Stimulated activated naive B cell treated with anti-CD40 and anti-IgM and Interleukin-4, amounts not matched to agents 10 μg/mL and 1 μg/mL and 100 μg/mL, for 72 hours (primary cell): ENCODE results near the gene FOXP1.

Source experiments
- ATAC-seq, 2 donors: fragments of 150-1000 bp; cut with Tn5 transposase; replicated peaks; 2 replicates each; pipeline ENCODE4 v1.10.0; 2021; ENCODE audit warnings: moderate library complexity in 1 of 2
- DNase-seq: peaks from one replicate; pipeline ENCODE4 v3.0.0; 2021
- H3K27ac Mint-ChIP-seq: one replicate; pipeline ENCODE4 v1.8.0; 2022; ENCODE audit warnings: mild to moderate bottlenecking, mixed read lengths
- H3K27me3 Mint-ChIP-seq, 2 donors: one replicate each; pipeline ENCODE4 v1.8.0; 2022; ENCODE audit warnings: mixed read lengths in 2 of 2
- H3K36me3 Mint-ChIP-seq, 2 donors: one replicate each; pipeline ENCODE4 v1.8.0; 2022; ENCODE audit warnings: mixed read lengths in 2 of 2, mild to moderate bottlenecking in 1 of 2
- H3K4me1 Mint-ChIP-seq, 2 donors: one replicate each; pipeline ENCODE4 v1.8.0; 2022; ENCODE audit warnings: mixed read lengths in 2 of 2, mild to moderate bottlenecking in 1 of 2
- H3K4me3 Mint-ChIP-seq, 2 donors: one replicate each; pipeline ENCODE4 v1.8.0; 2022; ENCODE audit warnings: mild to moderate bottlenecking in 2 of 2, mixed read lengths in 2 of 2, moderate library complexity in 1 of 2
- H3K9me3 Mint-ChIP-seq, 2 donors: one replicate each; pipeline ENCODE4 v1.8.0; 2022; ENCODE audit warnings: mixed read lengths in 2 of 2, mild to moderate bottlenecking in 1 of 2

The FOXP1 gene

DNA sequence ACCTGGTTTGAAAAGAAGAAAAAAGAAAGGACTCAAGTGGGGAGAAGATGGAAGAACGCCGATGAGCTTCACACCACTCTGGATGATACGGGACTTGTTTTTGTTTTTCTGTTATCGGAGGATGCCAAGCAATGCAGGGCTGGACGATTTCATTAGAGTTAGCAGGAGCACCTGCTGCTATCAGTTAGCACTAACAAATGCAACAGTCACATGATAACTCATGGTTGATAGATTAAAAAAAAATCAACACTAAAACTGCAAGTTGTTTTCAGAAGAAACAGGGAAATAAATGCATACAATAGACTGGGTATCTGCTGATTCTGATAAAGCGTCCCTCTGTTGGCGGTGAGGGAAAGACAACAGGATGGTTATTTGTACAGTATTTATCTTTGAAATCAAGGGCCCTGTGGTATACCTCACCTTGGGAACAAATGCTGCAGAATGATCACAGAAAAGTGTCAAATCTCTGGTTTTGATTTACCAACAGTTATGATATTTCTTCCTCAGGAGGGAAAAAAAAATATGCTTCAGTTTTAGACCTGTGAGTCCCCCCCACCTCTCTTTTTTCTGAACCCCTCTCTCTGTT, 575.1 kb downstream of the FOXP1 start:
- H3K4me1 Mint-ChIP-seq: peaks cover 29 to 69% of the 10 kb centered on the region in 2 donors
- H3K9me3 Mint-ChIP-seq: no peaks in the 10 kb centered on the region
- no peak for DNase-seq
- H3K27me3 Mint-ChIP-seq: no peaks in the 10 kb centered on the region
- H3K36me3 Mint-ChIP-seq: peaks cover 21 to 25% of the 10 kb centered on the region in 2 donors
- peak overlapping the region; percentile 25 to 56 for H3K4me3 Mint-ChIP-seq
- ATAC-seq: no peak
- peak overlapping the region; percentile 83 for H3K27ac Mint-ChIP-seq

DNA sequence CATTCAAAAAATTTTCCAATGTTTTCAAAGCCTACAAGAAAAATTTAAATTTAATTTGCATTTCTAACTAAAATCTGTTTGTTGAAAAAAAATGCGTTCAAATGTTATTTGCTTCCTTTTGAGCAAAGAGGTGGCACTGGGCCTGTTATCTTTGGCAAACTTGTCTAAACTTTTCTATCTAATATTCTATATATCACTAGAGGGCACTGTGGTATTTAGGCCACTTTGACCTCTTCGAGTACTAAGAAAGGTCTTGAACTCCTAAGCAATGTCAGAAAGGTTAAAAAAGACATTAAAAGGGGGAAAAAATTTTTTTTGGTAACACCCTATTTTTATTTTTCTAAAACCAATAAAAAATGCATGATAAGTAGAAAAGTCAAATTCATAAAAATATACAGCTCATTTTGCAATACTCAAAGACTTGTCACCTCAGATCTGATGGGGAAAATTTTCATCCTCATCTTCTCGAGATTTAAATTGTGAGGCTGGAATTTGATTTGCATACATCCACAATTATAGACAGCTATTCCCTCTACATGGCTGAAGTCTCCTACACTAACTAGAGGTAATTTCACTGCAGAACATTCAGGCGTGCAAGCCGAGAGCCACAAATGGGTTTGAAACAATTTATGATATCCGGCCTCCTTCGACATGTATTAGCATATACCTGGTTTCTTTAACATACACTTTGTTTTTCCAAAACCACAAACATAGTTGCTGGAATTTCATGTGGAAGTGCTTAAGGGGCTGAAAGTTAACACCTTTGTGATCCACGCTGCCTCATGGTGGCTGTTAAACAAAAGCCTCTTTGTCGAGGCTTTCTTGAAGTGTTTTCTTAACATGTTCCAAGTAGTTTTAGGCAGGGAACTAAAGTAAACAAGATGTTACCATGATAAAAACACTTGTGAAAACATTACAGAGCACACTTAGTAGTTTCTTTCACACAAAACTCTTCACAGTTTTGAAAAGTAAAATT, 576.4 kb downstream of the FOXP1 start:
- H3K4me1 Mint-ChIP-seq: peaks cover 30 to 73% of the 10 kb centered on the region in 2 donors
- peak overlapping the region; percentile 39 for H3K27ac Mint-ChIP-seq
- no peak overlapping the region for H3K4me3 Mint-ChIP-seq
- no peaks in the 10 kb centered on the region for H3K9me3 Mint-ChIP-seq
- no peak for ATAC-seq
- no peak for DNase-seq
- no peaks in the 10 kb centered on the region for H3K27me3 Mint-ChIP-seq
- peaks cover 14 to 27% of the 10 kb centered on the region in 2 donors for H3K36me3 Mint-ChIP-seq

DNA sequence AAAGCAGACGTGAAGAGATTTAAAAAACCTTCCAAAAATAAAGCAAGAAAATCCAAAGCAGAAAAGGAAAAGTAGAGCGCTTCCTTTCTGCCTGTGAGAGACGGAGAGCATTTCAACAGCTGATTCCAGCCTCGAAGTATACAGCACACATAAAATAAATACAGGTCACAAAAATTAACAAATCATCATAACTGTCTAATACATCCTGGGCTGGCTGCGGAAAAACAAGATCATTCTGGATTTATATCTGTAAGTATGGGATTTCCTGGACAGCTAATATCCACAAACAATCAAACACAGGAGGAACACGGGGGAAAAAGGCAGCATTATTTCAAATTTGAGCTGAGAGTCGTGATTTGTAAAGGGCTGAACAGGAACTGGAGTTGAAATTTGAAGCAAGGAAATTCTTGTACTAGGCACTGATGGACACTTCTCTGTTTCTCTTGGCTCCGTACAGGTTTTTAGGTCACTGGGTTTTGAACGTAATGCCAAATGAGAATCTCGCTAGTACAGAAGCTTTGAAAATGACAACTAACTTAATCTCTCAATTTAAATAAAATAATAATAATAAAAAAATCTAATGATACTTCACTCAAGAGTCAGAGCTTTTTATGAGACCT, 577.7 kb downstream of the FOXP1 start:
- Mint-ChIP-seq H3K27me3 (no peaks in the 10 kb centered on the region), H3K36me3 (peaks cover 14 to 31% of the 10 kb centered on the region in 2 donors), H3K27ac (peak overlapping the region; percentile 49), H3K4me3 (no peak overlapping the region), H3K4me1 (peaks cover 32 to 73% of the 10 kb centered on the region in 2 donors), H3K9me3 (no peaks in the 10 kb centered on the region)
- DNase-seq (no peak), ATAC-seq (no peak)

DNA sequence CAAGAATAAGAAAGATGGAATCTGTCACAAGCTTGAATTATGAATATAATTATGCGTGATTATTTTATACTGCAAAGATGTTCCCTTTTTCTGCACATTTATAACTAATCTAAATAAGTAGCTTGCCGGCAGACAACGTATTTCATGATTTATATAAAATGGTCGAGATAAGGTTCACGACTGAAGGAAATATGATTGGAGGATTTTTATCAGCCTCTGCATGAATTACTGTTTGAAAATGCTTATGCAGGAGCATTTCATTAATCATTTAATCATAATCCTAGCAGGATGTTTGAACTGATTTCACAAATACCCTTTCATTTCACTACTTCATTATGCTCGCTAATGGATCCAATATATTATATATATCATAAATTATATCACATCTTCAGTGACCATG, 580.0 kb downstream of the FOXP1 start:
- H3K27ac Mint-ChIP-seq: no peak overlapping the region
- no peak overlapping the region for H3K4me3 Mint-ChIP-seq
- no peaks in the 10 kb centered on the region for H3K9me3 Mint-ChIP-seq
- no peak for ATAC-seq
- no peak for DNase-seq
- peaks cover 31 to 57% of the 10 kb centered on the region in 2 donors for H3K4me1 Mint-ChIP-seq
- H3K27me3 Mint-ChIP-seq: no peaks in the 10 kb centered on the region
- H3K36me3 Mint-ChIP-seq: peaks cover 17 to 37% of the 10 kb centered on the region in 2 donors

- ATAC-seq (no peak), DNase-seq (no peak)
- H3K4me3 Mint-ChIP-seq: no peak overlapping the region
- peak overlapping the region; percentile 56 for H3K27ac Mint-ChIP-seq
- peaks cover 11 to 40% of the 10 kb centered on the region in 2 donors for H3K36me3 Mint-ChIP-seq
- H3K4me1 Mint-ChIP-seq: peaks cover 25 to 45% of the 10 kb centered on the region in 2 donors
- H3K27me3 Mint-ChIP-seq: no peaks in the 10 kb centered on the region
- no peaks in the 10 kb centered on the region for H3K9me3 Mint-ChIP-seq
Measured at GRCh38 chr3:71002298-71002697, 581.2 kb downstream of the FOXP1 start.

GRCh38 chr3:71001303-71001830, 582.2 kb downstream of the FOXP1 start:
- H3K27ac Mint-ChIP-seq: peak overlapping the region; percentile 25
- H3K9me3 Mint-ChIP-seq: no peaks in the 10 kb centered on the region
- no peak for DNase-seq
- ATAC-seq: no peak
- H3K27me3 Mint-ChIP-seq: no peaks in the 10 kb centered on the region
- H3K4me1 Mint-ChIP-seq: peaks cover 21 to 38% of the 10 kb centered on the region in 2 donors
- H3K4me3 Mint-ChIP-seq: no peak overlapping the region
- H3K36me3 Mint-ChIP-seq: peaks cover 19 to 46% of the 10 kb centered on the region in 2 donors

DNA sequence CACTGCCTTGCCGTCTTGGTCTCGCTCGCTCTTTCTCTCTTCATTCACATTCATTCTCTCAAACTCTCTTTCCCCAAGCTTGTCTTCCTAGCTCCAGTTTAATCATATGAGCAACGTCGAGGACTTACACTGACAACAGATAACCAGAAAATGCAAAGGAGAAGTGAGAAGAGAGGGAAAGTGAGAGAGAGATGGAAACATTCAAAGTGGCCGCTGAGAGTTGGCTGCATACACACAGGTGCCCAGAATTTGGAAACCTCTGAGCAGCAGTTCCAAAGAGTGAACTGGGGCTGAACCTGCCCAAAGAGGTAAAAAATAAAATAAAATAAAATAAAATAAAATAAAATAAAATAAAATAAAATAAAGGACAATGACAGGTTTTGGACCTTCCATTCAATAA, 583.0 kb downstream of the FOXP1 start:
- ATAC-seq: peak; percentile 74 to 80
- Mint-ChIP-seq H3K4me1 (peaks cover 17 to 34% of the 10 kb centered on the region in 2 donors), H3K27ac (no peak overlapping the region), H3K4me3 (no peak overlapping the region), H3K9me3 (no peaks in the 10 kb centered on the region), H3K27me3 (no peaks in the 10 kb centered on the region), H3K36me3 (peaks cover 16 to 43% of the 10 kb centered on the region in 2 donors)
- no peak for DNase-seq

- H3K27me3 Mint-ChIP-seq: no peaks in the 10 kb centered on the region
- H3K4me1 Mint-ChIP-seq: peaks cover 16 to 32% of the 10 kb centered on the region in 2 donors
- no peak overlapping the region for H3K4me3 Mint-ChIP-seq
- DNase-seq (no peak), ATAC-seq (no peak)
- H3K27ac Mint-ChIP-seq: no peak overlapping the region
- no peaks in the 10 kb centered on the region for H3K9me3 Mint-ChIP-seq
- H3K36me3 Mint-ChIP-seq: peaks cover 15 to 46% of the 10 kb centered on the region in 2 donors
Measured at GRCh38 chr3:70999730-71000129, 583.8 kb downstream of the FOXP1 start.

- Mint-ChIP-seq H3K27ac (peak overlapping the region; percentile 69), H3K9me3 (no peaks in the 10 kb centered on the region), H3K4me1 (peaks cover 11 to 24% of the 10 kb centered on the region in 2 donors), H3K27me3 (no peaks in the 10 kb centered on the region), H3K4me3 (no peak overlapping the region), H3K36me3 (peaks cover 36 to 63% of the 10 kb centered on the region in 2 donors)
- no peak for ATAC-seq
- DNase-seq: no peak
Measured at GRCh38 chr3:70996082-70996481, 587.4 kb downstream of the FOXP1 start.

GRCh38 chr3:70994644-70995043, 588.9 kb downstream of the FOXP1 start:
- H3K27ac Mint-ChIP-seq: no peak overlapping the region
- DNase-seq (no peak), ATAC-seq (no peak)
- H3K27me3 Mint-ChIP-seq: no peaks in the 10 kb centered on the region
- H3K4me1 Mint-ChIP-seq: peaks cover 13 to 28% of the 10 kb centered on the region in 2 donors
- H3K4me3 Mint-ChIP-seq: no peak overlapping the region
- peaks cover 41 to 67% of the 10 kb centered on the region in 2 donors for H3K36me3 Mint-ChIP-seq
- H3K9me3 Mint-ChIP-seq: peaks cover 0 to 1% of the 10 kb centered on the region in 2 donors

DNA sequence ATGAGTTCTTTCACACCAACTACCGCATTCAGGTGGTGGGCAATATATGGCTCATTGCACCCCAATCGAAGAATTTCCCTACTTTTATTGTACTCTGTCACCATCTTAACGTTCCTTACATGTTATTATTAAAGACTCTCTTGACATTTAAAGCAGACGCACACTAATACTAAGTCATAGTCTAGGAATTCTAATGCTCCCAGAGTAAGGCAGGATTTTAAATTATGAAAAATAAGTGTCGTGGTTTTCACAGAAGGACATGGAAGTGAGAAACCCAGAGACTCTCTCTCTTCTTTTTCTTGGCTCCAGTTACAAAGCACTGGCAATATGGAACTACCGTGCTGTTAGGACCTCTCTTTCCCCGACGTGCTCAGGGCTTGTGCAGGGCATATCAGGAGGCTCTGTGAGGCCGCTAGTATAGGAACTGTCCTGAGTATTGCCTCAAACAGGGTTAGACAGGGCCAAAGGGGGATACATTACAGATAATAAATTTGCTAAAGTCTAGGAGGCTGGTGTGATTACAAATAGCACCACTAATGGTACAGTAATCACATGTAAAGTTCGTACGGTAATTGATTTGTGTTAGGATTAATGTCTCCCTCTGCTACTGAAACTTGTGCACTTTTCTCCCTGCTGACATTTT, 590.8 kb downstream of the FOXP1 start:
- Mint-ChIP-seq H3K9me3 (peaks cover 0 to 1% of the 10 kb centered on the region in 2 donors), H3K27me3 (no peaks in the 10 kb centered on the region), H3K27ac (no peak overlapping the region), H3K36me3 (peaks cover 43 to 67% of the 10 kb centered on the region in 2 donors), H3K4me1 (peaks cover 15 to 32% of the 10 kb centered on the region in 2 donors), H3K4me3 (no peak overlapping the region)
- DNase-seq: no peak
- no peak for ATAC-seq

- H3K9me3 Mint-ChIP-seq: peaks cover 0 to 1% of the 10 kb centered on the region in 2 donors
Measured at GRCh38 chr3:70992131-70992530, 591.4 kb downstream of the FOXP1 start.

GRCh38 chr3:70990723-70991122, 592.8 kb downstream of the FOXP1 start:
- Mint-ChIP-seq H3K27ac (no peak overlapping the region), H3K4me1 (peaks cover 15 to 32% of the 10 kb centered on the region in 2 donors), H3K4me3 (no peak overlapping the region), H3K36me3 (peaks cover 41 to 70% of the 10 kb centered on the region in 2 donors), H3K27me3 (no peaks in the 10 kb centered on the region), H3K9me3 (peaks cover 0 to 1% of the 10 kb centered on the region in 2 donors)
- DNase-seq (no peak), ATAC-seq (no peak)

More at GRCh38 chr3:70992131-70992530, 591.4 kb downstream of the FOXP1 start:
- no peak for DNase-seq
- Mint-ChIP-seq H3K27ac (peak overlapping the region; percentile 20), H3K36me3 (peaks cover 45 to 68% of the 10 kb centered on the region in 2 donors), H3K4me1 (peaks cover 15 to 32% of the 10 kb centered on the region in 2 donors), H3K4me3 (no peak overlapping the region), H3K27me3 (no peaks in the 10 kb centered on the region)
- ATAC-seq: no peak
